ENCODE data around the gene FAM221B.

The FAM221B gene

DNA sequence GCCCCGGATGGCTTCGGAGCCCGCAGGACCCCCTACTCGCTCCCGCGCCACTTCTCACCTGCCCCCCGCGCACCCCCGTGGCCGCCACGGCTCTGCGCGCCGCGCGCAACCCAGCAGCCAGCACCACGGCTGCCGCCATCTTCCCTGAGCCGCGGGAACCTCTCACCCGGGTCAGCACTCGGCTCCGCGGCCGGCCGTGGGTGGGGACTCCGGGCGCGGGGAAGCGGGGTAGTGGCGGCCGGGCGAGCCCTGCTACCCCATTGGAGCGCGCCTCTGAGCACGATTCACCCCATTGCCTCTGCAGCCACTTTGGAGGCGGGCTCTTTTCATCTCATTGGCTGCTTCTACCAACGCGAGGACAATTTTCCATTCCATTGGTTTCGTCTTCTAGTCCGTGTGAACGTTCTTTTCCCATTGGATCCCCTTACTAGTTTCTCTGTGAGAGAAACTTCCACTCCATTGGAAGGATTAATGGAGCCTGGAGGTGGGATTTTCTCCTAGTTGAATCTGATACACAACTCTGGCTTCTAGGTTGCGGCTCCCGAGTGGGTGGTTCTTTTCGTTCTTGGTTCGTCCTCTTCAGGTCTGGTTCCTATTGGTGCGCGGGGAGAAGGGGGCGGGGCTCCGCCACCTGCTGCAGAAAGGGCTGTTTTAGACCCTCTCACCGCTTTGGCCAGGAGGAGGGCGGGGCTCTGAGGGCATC lies 13.5 kb downstream of the FAM221B start, which contains the start of gene HINT2:
Gene HINT2 (minus strand): TSS at position 202 of the 703 bp plus-strand sequence. CDS start 63 bp downstream, at position 139.
- peak; percentile 97 for DNase-seq

- DNase-seq = peak; percentile 19
Measured at GRCh38 chr9:35814106-35814840, 14.3 kb downstream of the FAM221B start.

DNA sequence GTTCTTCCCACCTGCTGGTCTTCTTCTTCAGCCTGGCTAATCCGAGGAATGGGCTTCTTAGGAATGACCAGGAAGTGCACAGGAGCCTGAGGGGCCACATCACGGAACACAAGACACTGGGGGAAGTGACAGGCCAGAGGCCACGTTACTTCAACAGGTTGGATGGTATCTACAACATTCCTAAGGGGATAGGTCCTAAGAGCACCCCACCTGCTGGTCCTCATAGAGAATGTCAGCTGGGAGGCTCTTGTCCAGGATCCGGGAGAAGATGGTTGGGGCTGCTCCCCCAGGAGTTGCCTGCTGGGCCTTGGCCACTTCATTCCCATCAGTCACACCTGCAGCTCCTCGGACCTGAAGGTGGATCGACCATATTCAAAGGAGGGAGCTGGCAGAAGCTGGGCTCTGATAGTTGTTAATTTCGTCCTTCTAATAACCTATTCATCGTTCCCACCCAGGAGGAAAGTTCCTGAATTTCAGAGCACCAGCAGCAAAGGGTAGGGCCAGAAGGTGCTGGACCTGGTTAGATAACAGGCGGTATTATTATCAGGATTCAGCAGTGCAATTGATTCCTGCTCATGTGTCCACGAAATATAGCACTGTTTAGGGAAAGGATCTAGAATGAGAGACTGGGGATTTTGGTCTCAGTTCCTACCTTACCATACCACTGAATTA lies 15.0 kb downstream of the FAM221B start:
- DNase-seq = no peak

DNA sequence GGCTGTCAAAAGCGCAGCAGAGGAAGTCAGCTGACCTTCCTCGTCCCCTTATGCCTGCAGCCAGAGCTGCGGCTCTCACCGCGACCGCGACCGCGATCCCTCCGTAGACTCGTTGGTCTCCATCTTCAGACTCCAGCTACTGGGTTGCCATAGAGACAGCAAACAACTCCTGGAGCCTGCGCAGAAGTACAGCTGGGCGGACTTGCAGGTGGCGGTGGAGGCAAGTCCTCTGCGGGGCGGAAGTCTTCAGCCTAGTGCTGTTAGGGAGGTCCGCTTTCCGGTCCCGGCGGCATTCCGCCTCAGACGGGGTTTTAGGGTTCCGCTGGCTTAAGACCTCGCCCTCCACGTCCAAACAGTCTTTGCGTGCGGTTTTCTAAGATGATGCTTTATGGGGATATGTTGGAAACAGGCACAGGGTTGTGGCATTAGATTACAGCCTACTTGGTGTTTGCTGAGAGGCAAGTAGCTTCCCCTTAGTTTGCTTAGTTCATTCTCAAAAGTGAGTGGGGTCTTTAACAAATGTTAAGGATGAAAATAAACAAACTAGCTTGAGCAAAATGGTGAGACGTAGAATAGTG lies 16.4 kb downstream of the FAM221B start, which contains the start of gene SPAG8:
Gene SPAG8 (minus strand): TSS at position 238 of the 578 bp plus-strand sequence. CDS start 115 bp downstream, at position 123.
- DNase-seq = peak; percentile 94

GRCh38 chr9:35811381-35812024 lies 17.0 kb downstream of the FAM221B start:
- no peak for DNase-seq

DNA sequence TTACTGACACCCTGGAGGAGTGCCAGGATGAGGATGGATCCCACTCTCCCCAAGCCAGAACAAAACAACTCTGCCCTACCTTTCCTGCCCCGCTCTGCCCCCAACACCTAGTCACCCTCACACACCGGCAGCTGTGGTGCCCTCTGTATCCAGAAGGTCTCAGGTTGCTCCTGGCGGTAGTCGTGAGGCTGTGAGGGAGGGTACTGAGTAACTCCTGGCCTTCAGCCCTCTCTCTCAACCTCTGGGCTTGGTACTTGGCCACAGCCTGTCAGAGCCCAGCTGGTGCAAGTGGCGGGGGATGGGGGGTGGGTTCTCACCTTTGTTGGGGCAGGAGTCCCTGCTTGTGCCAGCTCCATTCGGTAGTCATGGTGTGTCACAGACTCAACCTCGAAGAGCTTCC lies 18.4 kb downstream of the FAM221B start:
- no peak for DNase-seq

DNA sequence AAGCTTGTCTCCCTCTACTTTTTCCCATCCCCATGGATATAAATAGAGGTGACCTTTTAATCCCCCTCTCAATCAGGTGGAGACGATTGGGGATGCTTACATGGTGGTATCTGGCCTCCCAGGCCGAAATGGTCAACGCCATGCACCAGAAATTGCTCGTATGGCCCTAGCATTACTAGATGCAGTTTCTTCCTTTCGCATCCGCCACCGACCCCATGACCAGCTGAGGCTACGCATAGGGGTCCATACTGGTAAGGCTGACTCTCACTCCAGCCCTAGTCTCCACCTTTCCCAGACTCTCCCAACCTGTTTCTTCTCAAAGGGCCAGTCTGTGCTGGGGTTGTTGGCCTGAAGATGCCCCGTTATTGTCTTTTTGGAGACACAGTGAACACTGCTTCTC lies 20.1 kb downstream of the FAM221B start:
- no peak for DNase-seq

GRCh38 chr9:35806101-35806500 lies 22.4 kb downstream of the FAM221B start:
- no peak for DNase-seq

DNA sequence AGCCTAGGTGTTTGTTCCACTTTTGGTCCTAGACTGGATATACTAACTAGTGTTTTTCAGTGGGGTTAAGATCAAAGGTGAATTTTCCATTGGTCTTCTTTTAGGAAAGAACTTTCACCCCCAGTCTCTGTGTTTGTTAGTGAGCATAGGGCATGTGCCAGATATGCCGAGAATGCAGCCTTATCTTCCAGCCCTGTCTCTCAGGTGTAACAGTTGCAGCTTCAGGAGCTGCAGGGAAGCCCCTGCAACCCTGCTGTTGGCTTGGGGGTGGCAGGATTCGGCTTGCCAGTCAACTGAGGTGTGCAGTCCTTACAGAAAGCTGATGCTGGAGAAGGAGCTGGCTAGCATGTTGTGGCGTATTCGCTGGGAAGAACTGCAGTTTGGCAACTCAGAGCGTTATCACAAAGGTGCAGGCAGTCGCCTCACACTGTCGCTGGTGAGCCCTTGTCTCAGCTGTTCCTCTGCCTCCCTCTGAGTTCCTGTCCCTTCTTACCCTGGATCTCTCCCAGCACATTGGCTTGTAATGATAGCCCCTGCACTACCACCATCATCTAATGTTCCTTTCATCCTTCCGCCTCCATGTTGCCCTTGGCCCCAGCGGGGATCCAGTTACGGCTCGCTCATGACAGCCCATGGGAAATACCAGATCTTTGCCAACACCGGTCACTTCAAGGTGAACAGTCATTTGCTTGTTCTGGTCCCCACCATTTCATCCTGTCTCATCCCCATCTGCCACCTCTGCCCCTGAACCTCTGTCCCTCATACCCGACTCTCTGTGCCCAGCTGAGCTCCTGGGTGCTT lies 27.0 kb downstream of the FAM221B start:
- no peak for DNase-seq

DNA sequence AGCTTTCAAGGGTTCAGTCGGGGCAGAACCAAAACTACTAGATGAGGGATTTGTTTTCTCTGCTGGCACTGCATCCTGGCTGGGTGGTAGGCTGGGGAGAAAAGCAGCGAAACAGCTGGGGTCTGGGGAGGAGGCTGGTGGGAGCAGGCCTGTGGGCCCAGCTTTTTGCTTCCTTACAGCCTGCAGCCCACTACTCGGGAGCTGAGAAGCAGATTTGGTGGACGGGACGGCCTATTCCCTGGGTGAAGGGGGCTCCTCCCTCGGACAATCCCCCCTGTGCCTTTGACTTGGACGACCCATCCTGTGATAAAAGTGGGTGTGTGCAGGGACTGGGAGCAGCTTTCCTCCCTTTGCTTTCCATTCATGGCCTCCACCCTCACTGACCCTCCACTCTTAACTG lies 28.0 kb downstream of the FAM221B start:
- no peak for DNase-seq

- no peak for DNase-seq
Measured at GRCh38 chr9:35798658-35799374, 29.7 kb downstream of the FAM221B start.

GRCh38 chr9:35797311-35798109 lies 31.0 kb downstream of the FAM221B start:
- no peak for DNase-seq

- DNase-seq = no peak
Measured at GRCh38 chr9:35795695-35796094, 32.8 kb downstream of the FAM221B start.

GRCh38 chr9:35793461-35793860 lies 35.1 kb downstream of the FAM221B start:
- DNase-seq = no peak

GRCh38 chr9:35792826-35793225 lies 35.7 kb downstream of the FAM221B start:
- DNase-seq = no peak

DNA sequence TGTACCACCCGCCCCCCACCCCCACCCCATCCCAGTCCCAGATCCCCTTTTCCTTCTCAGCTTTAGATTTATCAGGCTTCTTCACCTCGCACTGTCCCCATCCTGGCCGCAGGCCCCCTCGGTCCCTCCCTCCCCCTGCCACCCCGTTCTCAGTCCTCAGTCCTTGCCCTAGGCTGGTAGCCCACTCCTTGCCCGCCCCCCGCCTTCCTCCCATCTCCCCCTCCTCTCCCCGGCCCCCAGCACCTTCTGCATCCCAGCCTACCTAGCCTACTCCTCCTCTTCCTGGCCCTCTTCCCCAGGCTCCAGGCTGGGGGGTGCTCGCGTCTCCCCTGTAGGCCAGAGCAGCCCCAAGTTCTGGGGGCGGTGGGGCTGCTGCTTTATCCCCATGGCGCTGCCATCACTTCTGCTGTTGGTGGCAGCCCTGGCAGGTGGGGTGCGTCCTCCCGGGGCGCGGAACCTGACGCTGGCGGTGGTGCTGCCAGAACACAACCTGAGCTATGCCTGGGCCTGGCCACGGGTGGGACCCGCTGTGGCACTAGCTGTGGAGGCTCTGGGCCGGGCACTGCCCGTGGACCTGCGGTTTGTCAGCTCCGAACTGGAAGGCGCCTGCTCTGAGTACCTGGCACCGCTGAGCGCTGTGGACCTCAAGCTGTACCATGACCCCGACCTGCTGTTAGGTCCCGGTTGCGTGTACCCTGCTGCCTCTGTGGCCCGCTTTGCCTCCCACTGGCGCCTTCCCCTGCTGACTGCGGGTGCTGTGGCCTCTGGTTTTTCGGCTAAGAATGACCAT lies 36.3 kb downstream of the FAM221B start:
- no peak for DNase-seq

DNA sequence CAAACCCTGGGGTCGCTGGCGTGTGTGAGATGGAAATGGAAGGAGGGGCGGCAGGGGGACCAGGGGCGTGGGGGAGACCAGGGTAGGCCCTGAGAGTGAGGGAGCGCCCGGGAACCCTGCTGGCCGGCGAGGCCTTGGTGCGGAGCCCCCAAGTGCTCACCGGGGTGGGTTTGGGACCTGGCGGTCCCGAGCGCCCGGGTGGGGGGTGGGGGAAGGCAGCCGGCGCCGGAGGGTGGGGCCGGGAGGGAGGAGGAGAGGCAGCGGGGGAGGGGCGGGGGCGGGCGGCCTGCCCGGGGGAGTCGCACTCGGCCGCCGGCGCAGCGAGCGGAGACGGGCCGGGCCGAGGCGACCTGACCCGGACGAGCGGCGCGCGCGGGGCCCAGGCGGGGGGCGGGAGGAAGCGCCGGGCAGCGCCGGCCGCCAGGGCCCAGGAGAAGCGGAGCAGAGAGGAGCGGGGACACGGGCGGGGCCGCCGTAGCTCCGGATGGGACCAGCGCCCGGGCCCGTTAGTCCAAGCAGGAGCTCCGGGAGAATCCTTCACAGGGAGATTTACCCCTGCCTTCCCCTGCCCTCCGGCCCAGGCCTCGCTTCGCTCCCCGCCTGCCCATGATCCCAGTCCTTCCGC lies 37.1 kb downstream of the FAM221B start, which contains the start of gene NPR2:
Gene NPR2 (plus strand): TSS at position 295 of the 625 bp plus-strand sequence. CDS start 818 bp downstream, outside the sequence.
- DNase-seq = no peak

DNA sequence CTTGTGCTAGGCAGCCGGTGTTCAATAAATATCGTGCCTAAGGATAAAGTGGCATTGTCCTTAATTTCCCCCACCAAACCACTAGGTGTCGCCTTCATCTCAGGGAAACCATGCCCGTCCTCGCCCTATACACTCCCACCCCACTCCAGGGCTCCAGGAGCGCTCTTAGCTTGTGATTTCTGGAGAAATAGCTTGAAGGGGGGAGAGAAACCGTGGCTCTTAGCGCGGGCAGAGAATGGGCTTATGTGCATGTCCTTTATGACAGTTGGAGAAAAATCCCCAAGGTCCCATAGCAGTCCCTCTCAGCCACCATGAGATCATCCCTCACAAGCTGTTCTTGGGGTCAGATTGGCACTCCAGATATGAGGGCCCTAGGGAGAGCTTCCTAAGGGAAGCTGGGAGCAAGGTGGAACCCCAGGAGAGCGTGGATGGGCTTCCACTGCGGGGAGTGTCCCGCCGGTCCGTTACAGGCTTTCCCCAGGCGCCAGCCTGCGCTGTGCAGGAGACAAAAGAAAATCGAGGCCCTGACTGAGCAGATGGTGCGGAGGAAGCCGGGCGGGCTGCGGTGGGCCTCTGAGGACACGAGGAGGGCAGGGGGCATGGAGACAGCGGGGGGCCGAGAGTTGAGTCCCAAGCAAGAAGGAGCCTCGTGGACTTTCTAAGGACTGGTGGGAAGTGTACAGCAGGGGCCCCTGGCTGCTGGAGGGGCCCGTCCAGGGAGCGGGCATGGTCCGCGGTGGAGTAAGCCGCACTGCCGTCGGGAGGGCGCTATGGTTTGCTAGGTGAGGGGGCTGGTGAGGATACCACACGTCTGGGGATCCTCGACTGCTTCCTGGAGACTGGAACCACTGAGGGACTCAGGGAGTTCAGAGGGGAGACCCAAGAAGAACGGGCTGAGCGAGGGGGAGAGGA lies 37.9 kb downstream of the FAM221B start:
- DNase-seq = peak; percentile 56
